Chondrocyte (in vitro differentiated cells): Measurements from ENCODE around the gene RRH. TPM values are rescaled to one million over a fixed set of nuclear protein-coding genes. Genes with fewer than 3 reads are reported as not detected.
"Not testable (repeated sequence)": the region's sequence is repeated elsewhere in the genome, so short reads cannot be mapped to it uniquely, and the experiment has no call there.

Experiments used
- DNase-seq: peaks from one replicate; pipeline ENCODE4 v3.0.0; 2021; ENCODE audit warnings: mixed read lengths, low spot score
- H3K27ac Mint-ChIP-seq: one replicate; pipeline ENCODE4 v1.8.0; 2021; ENCODE audit warnings: mild to moderate bottlenecking, moderate library complexity, mixed read lengths; ENCODE audit not compliant: unreplicated experiment
- H3K27me3 Mint-ChIP-seq: 2 replicates; pipeline ENCODE4 v1.8.0; 2021; ENCODE audit warnings: low read depth, mixed read lengths
- H3K36me3 Mint-ChIP-seq: 2 replicates; pipeline ENCODE4 v1.8.0; 2021; ENCODE audit warnings: low read depth, mixed read lengths
- H3K4me1 Mint-ChIP-seq: 2 replicates; pipeline ENCODE4 v1.8.0; 2021; ENCODE audit warnings: low read depth, mild to moderate bottlenecking, mixed read lengths
- H3K4me3 Mint-ChIP-seq: one replicate; pipeline ENCODE4 v1.8.0; 2021; ENCODE audit warnings: mild to moderate bottlenecking, moderate library complexity, mixed read lengths; ENCODE audit not compliant: unreplicated experiment
- H3K9me3 Mint-ChIP-seq: 2 replicates; pipeline ENCODE4 v1.8.0; 2021; ENCODE audit warnings: low read depth, mixed read lengths
- CTCF ChIP-seq: fragments of 200-600 bp; sonication (generic); IDR thresholded peaks from 2 replicates; pipeline ENCODE4 v1.5.0; 2021; ENCODE audit warnings: antibody characterized with exemption, mild to moderate bottlenecking, moderate library complexity
- total RNA-seq: library from RNA; stranded (reverse); gene quantifications from 3 replicates; pipeline ENCODE4 v1.2.1, GENCODE V29; 2021

The RRH gene
- total RNA-seq, 1 donor from 2014 or later = not detected

DNA sequence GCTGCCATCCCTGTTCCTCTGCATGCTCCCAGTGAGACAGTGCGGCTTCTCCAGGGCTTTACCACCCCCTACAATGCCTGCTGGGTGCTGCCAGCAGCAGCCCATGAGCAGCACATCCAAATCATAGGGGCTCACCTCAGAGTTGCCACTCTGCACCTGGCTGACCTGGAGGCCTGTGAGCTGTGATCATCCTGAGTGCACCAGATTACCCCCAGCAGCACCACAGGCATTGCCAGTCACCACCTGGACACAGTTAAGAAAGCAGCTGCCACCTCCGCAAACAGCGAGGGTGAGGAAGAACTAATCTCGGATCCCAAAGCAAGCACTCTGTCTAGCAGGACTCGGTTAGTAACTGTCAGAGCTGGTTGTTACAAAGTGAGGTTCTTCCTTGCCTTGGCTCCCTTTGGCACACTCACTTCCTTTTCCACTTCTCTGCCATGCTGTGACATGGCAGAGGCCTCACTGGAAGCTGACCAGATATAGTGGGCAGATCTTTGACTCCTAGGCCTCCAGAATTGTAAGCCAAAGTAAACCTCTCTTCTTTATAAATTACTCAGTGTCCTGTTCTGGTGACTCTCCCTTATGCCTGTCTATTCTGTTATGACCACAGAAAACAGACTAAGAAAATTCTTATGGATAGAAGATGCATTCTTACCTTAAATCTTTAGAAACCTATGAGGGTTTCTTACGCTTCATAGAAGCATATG is 45.3 kb downstream of the RRH start:
- H3K27me3 Mint-ChIP-seq = no peaks in the 10 kb centered on the region
- no peak overlapping the region for H3K4me3 Mint-ChIP-seq
- H3K4me1 Mint-ChIP-seq = peaks cover 5% of the 10 kb centered on the region
- H3K36me3 Mint-ChIP-seq = peaks cover 6% of the 10 kb centered on the region
- DNase-seq = no peak
- no peak overlapping the region for H3K27ac Mint-ChIP-seq
- no peaks in the 10 kb centered on the region for H3K9me3 Mint-ChIP-seq
- no peak for TF ChIP-seq CTCF

DNA sequence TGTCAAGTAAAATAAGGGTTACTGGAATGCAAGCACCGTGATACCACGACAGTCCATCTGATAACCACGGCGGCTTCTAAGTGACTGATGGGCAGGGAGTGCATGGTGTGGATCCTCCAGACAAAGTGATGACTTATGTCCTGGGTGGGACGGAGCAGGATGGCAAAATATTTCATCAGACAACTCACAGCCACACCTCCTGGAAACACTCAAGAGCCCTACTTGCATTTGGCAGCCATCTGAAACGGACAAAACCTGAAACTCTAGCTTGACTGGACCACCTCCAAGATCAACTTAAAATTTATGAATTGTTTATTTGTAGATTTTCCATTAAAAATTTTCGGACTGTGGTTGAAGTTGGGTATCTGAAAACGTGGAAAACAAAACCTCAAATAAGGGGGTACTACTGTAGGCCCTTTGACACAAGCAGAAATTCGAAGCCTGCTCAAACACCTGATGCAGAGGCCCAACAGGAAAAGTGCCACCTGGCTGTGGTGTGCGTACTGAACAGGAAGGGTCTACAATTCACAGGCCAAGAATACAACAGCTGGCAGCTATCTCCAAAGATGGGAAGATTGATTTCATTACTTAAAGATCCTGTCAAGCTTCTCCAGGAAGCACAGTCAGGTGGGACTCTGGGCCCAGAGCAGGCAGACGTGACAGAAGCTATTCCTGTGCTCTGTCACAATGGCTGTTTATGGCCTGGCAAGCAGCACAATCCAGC is 46.2 kb downstream of the RRH start:
- TF ChIP-seq CTCF = no peak
- Mint-ChIP-seq H3K4me1 (peaks cover 5% of the 10 kb centered on the region), H3K9me3 (no peaks in the 10 kb centered on the region), H3K4me3 (no peak overlapping the region), H3K27me3 (no peaks in the 10 kb centered on the region), H3K27ac (no peak overlapping the region), H3K36me3 (peaks cover 6% of the 10 kb centered on the region)
- no peak for DNase-seq

GRCh38 chr4:109875106-109875505 is 47.3 kb downstream of the RRH start:
- TF ChIP-seq CTCF = no peak
- Mint-ChIP-seq H3K27me3 (peaks cover 4% of the 10 kb centered on the region), H3K4me3 (no peak overlapping the region), H3K9me3 (no peaks in the 10 kb centered on the region), H3K27ac (no peak overlapping the region), H3K36me3 (peaks cover 2% of the 10 kb centered on the region), H3K4me1 (peaks cover 5% of the 10 kb centered on the region)
- DNase-seq = no peak

- H3K27me3 Mint-ChIP-seq, H3K4me1 Mint-ChIP-seq, DNase-seq, H3K9me3 Mint-ChIP-seq, H3K27ac Mint-ChIP-seq, H3K36me3 Mint-ChIP-seq, H3K4me3 Mint-ChIP-seq: not testable (repeated sequence)
These were observed 47.8 kb downstream of the RRH start for GRCh38 chr4:109875553-109875952.

DNA sequence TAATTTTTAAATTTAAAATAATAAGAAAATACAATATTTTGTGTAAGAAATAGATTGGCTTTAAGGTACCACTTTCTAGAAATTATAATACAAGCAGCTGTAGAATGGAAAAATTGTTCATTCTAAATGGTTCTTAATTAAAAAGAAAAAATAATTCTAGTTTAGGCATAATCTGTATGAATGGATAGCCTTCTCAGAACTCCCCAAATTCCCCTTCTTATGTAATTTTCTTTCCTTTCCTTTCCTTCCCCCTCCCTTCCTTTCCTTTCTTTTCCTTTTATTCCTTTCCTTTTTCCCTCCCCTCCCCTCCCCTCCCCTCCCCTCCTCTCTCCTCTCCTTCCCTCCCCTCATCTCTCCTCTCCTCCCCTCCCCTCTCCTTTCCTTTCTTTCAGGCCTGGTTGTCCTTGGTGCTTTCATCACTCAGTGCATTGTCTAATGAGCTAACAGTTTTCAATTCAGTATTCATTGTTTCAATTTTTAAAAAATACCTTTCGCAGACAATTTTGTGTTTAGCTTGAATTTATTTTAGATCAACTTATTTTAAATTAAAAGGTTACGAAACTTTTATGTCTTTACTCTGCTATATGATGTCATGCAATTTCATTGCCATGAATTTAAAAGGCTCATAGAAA is 49.0 kb downstream of the RRH start:
- no peak for TF ChIP-seq CTCF
- H3K27me3 Mint-ChIP-seq = peaks cover 4% of the 10 kb centered on the region
- H3K4me1 Mint-ChIP-seq = peaks cover 5% of the 10 kb centered on the region
- H3K36me3 Mint-ChIP-seq = peaks cover 2% of the 10 kb centered on the region
- H3K4me3 Mint-ChIP-seq = no peak overlapping the region
- no peak for DNase-seq
- no peaks in the 10 kb centered on the region for H3K9me3 Mint-ChIP-seq
- no peak overlapping the region for H3K27ac Mint-ChIP-seq
